Tibial nerve (tissue), 4 donors: ENCODE measurements around the gene IL1A. TPM values are rescaled to one million over a fixed set of nuclear protein-coding genes. Genes with fewer than 3 reads are reported as not detected.

Experiments
- DNase-seq, 2 donors: peaks; one replicate each; pipeline ENCODE4 v3.0.0-alpha.2; 2019; ENCODE audit warnings: low spot score in 2 of 2
- H3K27ac ChIP-seq, 4 donors: fragments of 200-600 bp; sonication (generic) in 3 of 4; one replicate each; pipeline ENCODE4 v1.5.1; 2017 to 2019; ENCODE audit warnings: mild to moderate bottlenecking in 1 of 4
- H3K27me3 ChIP-seq, 2 donors: fragments of 200-600 bp; sonication (generic) in 1 of 2; one replicate each; pipeline versions ENCODE4 v1.5.1 to v1.6.0; 2017 to 2019
- H3K36me3 ChIP-seq, 3 donors: fragments of 200-600 bp; sonication (generic); one replicate each; pipeline ENCODE4 v1.5.1; 2018 to 2019
- H3K4me1 ChIP-seq, 4 donors: fragments of 200-600 bp; sonication (generic) in 3 of 4; one replicate each; pipeline ENCODE4 v1.5.1; 2017 to 2019
- H3K4me3 ChIP-seq, 4 donors: fragments of 200-600 bp; sonication (generic) in 3 of 4; one replicate each; pipeline ENCODE4 v1.5.1; 2017 to 2019; ENCODE audit warnings: mild to moderate bottlenecking in 1 of 4, moderate library complexity in 1 of 4
- H3K9me3 ChIP-seq, 4 donors: fragments of 200-600 bp; sonication (generic) in 3 of 4; one replicate each; pipeline ENCODE4 v1.5.1; 2017 to 2019
- EP300 ChIP-seq, 2 donors: sonication (generic); formaldehyde crosslinking; IDR thresholded peaks; one replicate each; pipeline ENCODE4 v1.6.1; 2017; ENCODE audit warnings: antibody characterized with exemption in 2 of 2, mild to moderate bottlenecking in 1 of 2
- POLR2A ChIP-seq, 2 donors: fragments of 450-650 bp; IDR thresholded peaks; one replicate each; pipeline ENCODE4 v1.6.1; 2017; ENCODE audit warnings: antibody characterized with exemption in 2 of 2, mild to moderate bottlenecking in 2 of 2, moderate library complexity in 2 of 2
- WGBS, 2 donors: methylation state at CpG; one replicate each; pipeline ENCODE4 v1.1.5; 2018; 5-methylcytosine and 5-hydroxymethylcytosine counted together
- total RNA-seq, 4 donors: library from RNA; depleted of rRNA; stranded (reverse); fragments of >200 nt; gene quantifications; one replicate each; pipeline ENCODE4 v1.1.0, GENCODE V29; 2016
- TF ChIP-seq, protein P1 (sequence below), 5 experiments: fragments of 200-600 bp in 3 of 5; fragments of 450-650 bp in 2 of 5; sonication (generic) in 3 of 5; IDR thresholded peaks; one replicate each; pipeline ENCODE4 v1.5.1; 2016 to 2019; ENCODE audit warnings: antibody characterized with exemption in 5 of 5, mild to moderate bottlenecking in 3 of 5, moderate library complexity in 2 of 5

Gene IL1A
- total RNA-seq, 4 donors from 2014 or later, result 1.1 TPM; not detected in 3

DNA sequence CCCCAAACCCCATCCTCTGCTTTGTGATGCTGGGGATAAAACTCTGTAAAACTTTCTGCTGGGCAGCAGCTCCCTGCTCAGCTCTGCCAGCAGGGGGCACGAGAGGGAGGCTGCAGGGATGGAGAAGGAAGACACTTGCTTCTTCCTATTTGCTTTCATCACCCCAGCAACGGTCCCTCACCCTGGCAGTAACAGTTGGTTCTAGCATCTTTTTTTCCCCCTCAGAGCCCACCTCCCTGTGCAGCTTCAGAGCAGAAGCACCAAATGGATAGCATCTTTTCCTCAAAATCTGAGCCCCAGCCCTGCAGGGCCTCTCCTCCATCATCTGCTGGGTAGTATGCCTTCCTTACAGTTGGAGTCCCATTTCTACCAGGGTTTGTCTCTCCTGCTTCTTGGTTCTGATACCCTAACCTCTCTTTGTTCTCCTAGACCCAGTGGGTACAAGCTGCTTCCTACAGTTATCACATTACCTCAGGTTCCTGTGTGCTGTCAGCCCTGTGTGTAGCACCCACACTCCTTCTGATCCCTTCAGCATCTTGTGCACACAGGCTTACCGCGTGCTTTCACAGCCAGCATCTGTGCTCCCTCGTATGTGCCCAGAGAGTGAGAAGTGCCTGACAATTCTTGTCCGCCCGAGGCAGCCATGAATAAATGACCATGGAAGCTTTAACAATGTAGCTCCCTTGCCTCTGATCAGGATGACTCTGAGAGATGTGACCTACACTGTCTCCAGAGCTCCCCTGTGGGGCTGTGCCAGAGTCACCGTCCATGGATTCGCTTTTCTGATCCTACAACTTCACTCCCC, 34.3 kb downstream of the IL1A start:
- Histone ChIP-seq H3K4me3 (no peak overlapping the region), H3K27me3 (no peaks in the 10 kb centered on the region), H3K9me3 (no peaks in the 10 kb centered on the region), H3K27ac (no peak overlapping the region), H3K4me1 (no peaks in the 10 kb centered on the region), H3K36me3 (no peaks in the 10 kb centered on the region)
- no peak for TF ChIP-seq EP300 (IDR thresholded peaks at IDR 0.05)
- TF ChIP-seq, protein P1, sequence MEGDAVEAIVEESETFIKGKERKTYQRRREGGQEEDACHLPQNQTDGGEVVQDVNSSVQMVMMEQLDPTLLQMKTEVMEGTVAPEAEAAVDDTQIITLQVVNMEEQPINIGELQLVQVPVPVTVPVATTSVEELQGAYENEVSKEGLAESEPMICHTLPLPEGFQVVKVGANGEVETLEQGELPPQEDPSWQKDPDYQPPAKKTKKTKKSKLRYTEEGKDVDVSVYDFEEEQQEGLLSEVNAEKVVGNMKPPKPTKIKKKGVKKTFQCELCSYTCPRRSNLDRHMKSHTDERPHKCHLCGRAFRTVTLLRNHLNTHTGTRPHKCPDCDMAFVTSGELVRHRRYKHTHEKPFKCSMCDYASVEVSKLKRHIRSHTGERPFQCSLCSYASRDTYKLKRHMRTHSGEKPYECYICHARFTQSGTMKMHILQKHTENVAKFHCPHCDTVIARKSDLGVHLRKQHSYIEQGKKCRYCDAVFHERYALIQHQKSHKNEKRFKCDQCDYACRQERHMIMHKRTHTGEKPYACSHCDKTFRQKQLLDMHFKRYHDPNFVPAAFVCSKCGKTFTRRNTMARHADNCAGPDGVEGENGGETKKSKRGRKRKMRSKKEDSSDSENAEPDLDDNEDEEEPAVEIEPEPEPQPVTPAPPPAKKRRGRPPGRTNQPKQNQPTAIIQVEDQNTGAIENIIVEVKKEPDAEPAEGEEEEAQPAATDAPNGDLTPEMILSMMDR (IDR thresholded peaks at IDR 0.05), result peak; percentile 68 to 88 (median 79)
- whole genome bisulfite sequencing, 2 donors, result 55 to 57% methylated on average over 9 of the region's 9 CpGs
- peak in 1 of 2 donors; percentile 45 for DNase-seq

DNA sequence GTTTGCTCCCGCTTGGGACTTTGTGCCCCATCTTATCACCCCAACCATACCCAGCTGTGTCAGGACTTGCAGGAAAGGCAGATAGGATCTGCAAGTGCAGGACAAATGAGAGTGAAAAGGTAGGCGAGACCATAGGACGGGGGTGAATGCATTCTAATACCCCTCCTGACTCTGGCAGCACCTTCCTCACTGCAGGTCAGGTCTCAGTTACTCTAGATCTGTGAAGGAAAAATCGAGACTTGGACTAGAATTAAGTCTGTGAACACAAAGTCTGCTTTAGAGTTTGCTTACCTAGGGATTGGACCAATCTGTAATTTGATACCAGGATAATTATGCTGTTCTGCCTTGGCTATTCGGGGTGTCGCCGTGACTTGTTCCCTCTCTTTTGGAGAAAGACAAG, 43.8 kb downstream of the IL1A start:
- Histone ChIP-seq H3K36me3 (no peaks in the 10 kb centered on the region), H3K9me3 (no peaks in the 10 kb centered on the region), H3K27ac (no peak overlapping the region), H3K4me1 (no peaks in the 10 kb centered on the region), H3K27me3 (no peaks in the 10 kb centered on the region), H3K4me3 (no peak overlapping the region)
- no peak for DNase-seq
- 91 to 97% methylated on average over 7 of the region's 7 CpGs for WGBS, 2 donors
- TF ChIP-seq POLR2A (IDR thresholded peaks at IDR 0.05) (no peak), EP300 (IDR thresholded peaks at IDR 0.05) (no peak)
- TF ChIP-seq, protein P1 (IDR thresholded peaks at IDR 0.05), result no peak

DNA sequence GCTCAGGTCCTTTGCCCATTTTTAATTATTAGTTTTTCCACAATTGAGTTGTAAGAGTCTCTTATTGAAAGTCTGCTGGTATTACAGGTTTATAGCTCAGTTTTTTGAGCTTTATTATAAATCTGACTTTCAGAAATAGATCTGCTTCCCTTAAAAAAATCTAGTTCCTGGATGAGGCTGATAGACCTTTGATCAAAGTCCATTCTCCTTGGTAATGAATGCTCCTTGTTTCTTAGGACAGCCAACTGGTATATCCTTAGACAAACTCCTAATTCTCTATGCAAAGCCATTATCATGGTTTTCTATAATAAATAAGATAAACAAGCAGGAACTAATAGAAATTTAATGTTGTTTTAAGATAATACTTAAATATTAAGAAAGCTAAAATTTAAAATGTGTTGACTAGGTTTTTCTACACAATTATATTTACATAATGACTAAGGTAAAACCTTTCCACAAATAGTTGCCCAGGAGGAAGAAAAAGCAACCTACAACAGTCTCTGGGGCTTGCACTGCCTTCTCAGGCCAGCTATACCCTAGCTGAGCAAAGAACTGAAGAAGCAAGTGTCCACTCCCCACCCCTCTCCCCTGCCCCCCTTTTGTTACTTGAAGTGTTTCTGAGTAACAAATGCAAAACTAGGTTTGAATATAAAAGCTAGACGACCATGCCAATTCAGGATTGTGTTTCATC, 46.6 kb downstream of the IL1A start:
- no peaks in the 10 kb centered on the region for H3K36me3 ChIP-seq
- no peak overlapping the region for H3K4me3 ChIP-seq
- H3K27ac ChIP-seq, result no peak overlapping the region
- H3K9me3 ChIP-seq, result no peaks in the 10 kb centered on the region
- DNase-seq, result no peak
- H3K27me3 ChIP-seq, result no peaks in the 10 kb centered on the region
- no peaks in the 10 kb centered on the region for H3K4me1 ChIP-seq
- no peak for TF ChIP-seq POLR2A (IDR thresholded peaks at IDR 0.05)
- WGBS, 2 donors, result 84 to 97% methylated on average over 1 of the region's 1 CpG

DNA sequence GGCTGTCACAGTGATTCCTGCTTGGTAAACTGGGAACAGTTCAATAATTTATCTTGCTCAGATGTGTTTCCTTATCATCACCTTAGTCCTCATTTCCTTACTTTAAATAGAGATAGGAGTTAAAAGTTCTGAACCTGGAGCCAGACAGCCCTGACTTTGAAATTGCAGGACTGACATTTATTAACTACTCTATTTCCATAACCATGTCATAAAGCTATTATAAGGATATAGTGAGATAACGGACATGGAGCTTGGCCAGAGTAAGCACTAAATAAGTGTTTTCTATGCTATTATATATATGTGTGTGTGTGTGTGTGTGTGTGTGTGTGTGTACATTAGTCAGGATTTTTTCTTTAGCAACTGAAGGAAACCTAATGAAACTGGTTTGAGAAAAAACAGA, 50.4 kb downstream of the IL1A start:
- TF ChIP-seq EP300 (IDR thresholded peaks at IDR 0.05) (no peak), POLR2A (IDR thresholded peaks at IDR 0.05) (no peak)
- TF ChIP-seq, protein P1 (IDR thresholded peaks at IDR 0.05), result no peak
- no peak overlapping the region for H3K27ac ChIP-seq
- no peaks in the 10 kb centered on the region for H3K36me3 ChIP-seq
- no peak overlapping the region for H3K4me3 ChIP-seq
- no peaks in the 10 kb centered on the region for H3K27me3 ChIP-seq
- no peak for DNase-seq
- no peaks in the 10 kb centered on the region for H3K9me3 ChIP-seq
- H3K4me1 ChIP-seq, result no peaks in the 10 kb centered on the region
- WGBS, 2 donors, result 59 to 64% methylated on average over 1 of the region's 1 CpG

DNA sequence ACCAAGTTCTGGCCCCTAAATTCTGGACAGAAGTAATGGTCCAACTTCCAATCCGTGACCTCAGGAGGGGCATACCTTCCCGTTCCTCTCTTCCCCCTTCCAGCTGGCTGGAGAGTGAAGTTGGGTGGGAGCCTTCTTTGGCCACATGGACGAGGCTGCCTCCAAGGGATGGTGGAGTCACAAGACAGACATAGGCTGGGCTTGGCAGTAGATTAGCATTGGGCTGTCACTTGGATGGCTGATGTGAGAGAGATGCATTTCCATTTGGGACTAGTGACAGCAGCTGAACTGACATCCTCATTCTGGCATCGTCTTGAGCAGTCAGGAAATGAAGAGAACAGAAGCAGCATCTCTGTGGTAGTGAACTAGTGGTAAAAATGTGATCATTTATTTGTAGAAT, 50.8 kb downstream of the IL1A start:
- no peaks in the 10 kb centered on the region for H3K36me3 ChIP-seq
- DNase-seq, result no peak
- no peak overlapping the region for H3K4me3 ChIP-seq
- WGBS, 2 donors, result 61 to 67% methylated on average over 4 of the region's 4 CpGs
- no peaks in the 10 kb centered on the region for H3K9me3 ChIP-seq
- H3K4me1 ChIP-seq, result no peaks in the 10 kb centered on the region
- H3K27me3 ChIP-seq, result no peaks in the 10 kb centered on the region
- no peak overlapping the region for H3K27ac ChIP-seq
- TF ChIP-seq POLR2A (IDR thresholded peaks at IDR 0.05), result no peak
- TF ChIP-seq EP300 (IDR thresholded peaks at IDR 0.05), result no peak
- TF ChIP-seq, protein P1 (IDR thresholded peaks at IDR 0.05), result no peak
